GM12801 (cell line): ENCODE results near the gene RFX4.

Experiments
- TF ChIP-seq, protein P1 (sequence below): IDR thresholded peaks from one replicate; pipeline ENCODE4 v1.5.1; 2011; ENCODE audit warnings: control low read depth; ENCODE audit not compliant: insufficient read length; ENCODE audit errors: extremely low read depth

RFX4 gene

DNA sequence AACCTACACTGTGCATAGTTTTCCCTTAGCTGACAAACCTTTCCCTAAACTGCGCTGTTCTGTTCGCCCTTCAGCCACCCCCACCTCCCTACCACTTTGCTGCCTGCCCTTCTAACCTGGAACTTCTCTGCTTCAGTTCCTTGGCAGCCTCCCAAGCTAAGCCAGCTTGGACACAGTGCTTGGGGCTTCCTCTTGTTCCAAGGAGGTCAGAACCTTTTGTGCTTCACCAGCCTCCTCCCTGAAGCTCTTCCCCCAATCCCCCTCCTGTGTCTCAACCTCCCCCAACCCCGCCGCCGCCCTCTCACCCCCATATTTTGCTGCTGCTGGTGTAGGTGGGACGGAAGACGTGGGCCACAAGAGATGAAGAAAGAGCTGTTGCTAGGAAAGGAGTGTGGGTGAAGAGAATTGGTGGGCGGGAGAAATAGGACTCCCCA is 183.6 kb downstream of the RFX4 start:
- TF ChIP-seq, protein P1, sequence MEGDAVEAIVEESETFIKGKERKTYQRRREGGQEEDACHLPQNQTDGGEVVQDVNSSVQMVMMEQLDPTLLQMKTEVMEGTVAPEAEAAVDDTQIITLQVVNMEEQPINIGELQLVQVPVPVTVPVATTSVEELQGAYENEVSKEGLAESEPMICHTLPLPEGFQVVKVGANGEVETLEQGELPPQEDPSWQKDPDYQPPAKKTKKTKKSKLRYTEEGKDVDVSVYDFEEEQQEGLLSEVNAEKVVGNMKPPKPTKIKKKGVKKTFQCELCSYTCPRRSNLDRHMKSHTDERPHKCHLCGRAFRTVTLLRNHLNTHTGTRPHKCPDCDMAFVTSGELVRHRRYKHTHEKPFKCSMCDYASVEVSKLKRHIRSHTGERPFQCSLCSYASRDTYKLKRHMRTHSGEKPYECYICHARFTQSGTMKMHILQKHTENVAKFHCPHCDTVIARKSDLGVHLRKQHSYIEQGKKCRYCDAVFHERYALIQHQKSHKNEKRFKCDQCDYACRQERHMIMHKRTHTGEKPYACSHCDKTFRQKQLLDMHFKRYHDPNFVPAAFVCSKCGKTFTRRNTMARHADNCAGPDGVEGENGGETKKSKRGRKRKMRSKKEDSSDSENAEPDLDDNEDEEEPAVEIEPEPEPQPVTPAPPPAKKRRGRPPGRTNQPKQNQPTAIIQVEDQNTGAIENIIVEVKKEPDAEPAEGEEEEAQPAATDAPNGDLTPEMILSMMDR, result no peak

DNA sequence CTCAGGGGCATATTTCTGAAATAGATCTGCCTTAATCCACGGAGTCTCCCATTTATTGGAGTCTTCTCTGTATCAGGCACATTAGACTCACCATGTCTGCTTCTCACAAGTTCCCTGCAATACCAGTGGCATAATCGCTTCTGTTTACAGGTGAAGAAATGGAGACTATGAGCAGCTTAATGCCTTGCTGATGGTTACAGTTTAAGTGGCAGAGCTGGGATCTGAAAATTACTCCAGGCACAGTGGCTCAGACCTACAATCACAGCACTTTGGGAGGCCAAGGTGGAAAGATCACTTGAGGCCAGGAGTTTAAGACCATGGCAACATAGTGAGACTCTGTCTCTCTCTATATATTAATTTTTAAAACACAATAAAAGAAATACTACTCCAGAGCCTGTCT is 184.4 kb downstream of the RFX4 start:
- TF ChIP-seq, protein P1, result no peak

DNA sequence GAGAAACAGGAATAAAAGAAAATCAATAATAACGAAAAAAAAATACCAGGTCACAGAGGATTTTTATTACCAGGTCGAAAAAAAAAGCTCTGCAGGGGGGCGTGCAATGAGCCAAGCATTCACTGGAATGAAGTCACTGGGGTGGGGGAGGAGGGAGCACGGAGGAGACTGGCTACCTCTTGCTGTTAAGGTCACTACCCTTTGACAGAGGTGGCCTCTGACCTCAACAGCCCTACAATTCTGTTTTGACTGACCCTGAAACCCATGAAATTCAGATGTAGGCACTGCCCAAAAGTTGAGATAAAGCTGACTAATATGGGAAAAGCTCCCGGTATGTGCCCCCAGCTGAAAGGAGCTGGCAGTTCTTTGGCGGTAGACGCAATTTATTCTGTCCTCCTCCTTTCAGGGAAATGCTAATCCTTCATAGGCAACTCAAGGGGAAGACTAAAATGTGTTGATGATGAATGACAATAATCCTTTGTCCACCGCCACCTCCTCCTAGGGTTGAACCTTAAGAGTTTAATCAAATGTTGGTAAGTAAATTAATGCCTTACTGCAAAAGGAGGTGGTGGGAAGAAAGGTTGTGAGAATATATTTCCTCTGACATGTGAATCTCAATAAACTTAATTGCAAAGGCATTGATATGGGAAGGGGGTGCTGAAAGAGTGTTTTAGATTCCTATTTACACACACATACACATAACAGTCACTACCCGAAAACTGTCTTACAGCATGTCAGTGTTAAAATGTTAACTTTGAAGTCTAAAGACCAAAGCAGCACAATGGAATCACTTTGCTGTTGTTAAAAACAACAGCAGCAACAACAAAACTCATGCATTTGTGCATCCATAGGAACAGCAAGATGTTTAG is 185.4 kb downstream of the RFX4 start:
- TF ChIP-seq, protein P1, result no peak

DNA sequence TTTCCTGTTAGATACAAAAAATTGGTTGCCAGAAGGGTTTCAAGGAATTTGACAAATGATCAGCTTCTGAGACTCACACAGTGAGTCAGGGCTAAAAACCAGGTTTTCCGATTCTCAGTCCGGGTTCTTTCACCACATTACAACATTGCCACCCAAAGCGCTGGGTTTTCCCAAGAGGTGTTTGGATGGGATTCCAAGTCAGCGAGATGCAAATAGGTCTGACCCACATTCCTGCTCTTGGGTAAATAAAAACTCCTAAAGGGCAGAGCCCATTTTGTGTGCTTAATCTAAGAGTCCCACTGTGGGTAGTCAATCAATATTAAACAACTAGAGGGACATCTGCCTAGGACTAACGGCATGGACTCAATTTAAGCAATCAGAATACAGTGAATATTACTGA is 186.3 kb downstream of the RFX4 start:
- TF ChIP-seq, protein P1, result no peak

DNA sequence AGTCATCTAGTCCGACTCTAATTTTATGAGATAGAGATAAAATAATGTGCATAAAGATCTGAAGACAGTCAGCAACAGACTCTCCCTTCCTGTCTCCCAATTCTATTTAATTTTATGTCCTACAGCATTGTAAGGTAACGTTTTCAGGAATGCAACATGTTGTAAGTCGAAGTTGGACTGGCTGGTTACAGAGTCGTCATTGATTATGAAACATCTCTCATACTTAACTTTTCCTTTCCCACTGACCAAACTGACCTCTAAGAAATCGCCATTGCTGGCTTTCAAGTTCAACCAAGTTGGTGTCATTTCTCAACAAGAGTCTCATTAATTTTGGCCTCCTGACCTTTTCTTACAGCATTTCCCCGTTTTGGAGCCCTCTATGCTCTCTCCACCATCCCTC is 186.7 kb downstream of the RFX4 start:
- TF ChIP-seq, protein P1, result no peak

DNA sequence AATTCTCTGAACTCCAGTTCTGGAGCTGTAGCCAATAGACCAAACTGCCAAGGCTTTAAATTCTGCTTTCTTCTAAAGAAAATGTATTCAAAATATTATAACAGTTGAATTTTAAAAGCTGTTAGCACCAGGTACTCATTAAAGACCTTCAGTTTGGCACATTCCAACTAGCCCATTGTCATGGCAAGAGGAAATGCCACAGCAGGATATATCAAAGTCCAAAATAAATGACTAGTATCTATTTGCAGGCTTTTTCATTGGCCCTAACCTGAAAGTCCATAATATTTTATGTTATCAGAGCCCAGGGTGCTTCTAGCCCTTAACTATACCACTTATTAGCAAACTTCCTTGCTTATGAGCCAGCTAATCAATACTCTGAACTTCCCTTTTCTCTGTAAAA is 188.6 kb downstream of the RFX4 start:
- TF ChIP-seq, protein P1, result no peak

DNA sequence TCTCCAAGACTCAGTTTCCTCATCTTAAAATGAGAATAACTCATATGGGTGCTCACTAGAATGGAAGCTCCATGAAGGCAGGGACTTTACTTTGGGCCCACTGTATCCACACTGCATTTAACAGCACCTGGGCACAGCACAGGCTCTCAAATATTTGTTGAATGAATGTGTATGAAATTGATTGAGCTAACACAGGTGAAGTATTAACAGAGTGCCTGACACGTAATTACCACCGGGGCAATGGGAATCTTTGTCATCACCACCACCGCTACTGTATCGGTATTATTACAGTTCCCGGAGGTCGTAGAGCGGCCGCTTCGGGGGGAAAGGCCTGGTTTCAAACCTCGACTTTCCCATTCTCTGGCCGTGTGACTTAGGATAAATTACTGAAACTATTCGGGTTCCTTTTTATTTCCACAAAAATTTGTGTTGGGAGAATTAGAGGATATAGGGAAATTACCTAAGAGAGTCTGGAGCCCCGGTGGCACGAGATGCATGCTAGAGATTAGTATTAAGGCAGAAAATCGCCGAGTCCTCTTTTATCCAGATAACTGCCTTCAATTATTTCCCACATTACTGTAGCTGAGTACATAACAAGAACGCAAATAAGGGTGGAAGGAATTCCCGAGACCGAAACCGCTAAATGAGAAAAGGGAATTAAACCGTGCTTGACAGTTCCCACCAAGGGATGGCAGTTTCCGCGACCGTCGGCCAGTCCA is 190.6 kb downstream of the RFX4 start:
- TF ChIP-seq, protein P1, result no peak
